G401 (cell line): Measurements from ENCODE around the gene C16orf96. TPM values are rescaled to one million over a fixed set of nuclear protein-coding genes. Genes with fewer than 3 reads are reported as not detected.

Experiments
- total RNA-seq: library from RNA; depleted of rRNA; stranded (reverse); fragments of >200 nt; shearing (Covaris generic); gene quantifications from 2 replicates; pipeline ENCODE4 v1.2.3, GENCODE V29; 2014; rRNA removed

The C16orf96 gene
- total RNA-seq, 1 experiment from 2014 or later: 0.17 TPM

Other genes starting within 250 kb of the C16orf96 start
- 0.44 and 0.80 TPM in 2 replicates for gene GLIS2, start 240.3 kb upstream of the C16orf96 start, total RNA-seq
- 68.3 and 83.9 TPM in 2 replicates for gene PAM16, start 205.0 kb upstream of the C16orf96 start, total RNA-seq
- gene VASN, start 184.5 kb upstream of the C16orf96 start, total RNA-seq: 9.9 and 14.4 TPM in 2 replicates
- 34.2 and 39.5 TPM in 2 replicates for gene CORO7, start 139.7 kb upstream of the C16orf96 start, total RNA-seq
- gene DNAJA3, start 130.5 kb upstream of the C16orf96 start, total RNA-seq: 79.4 and 89.7 TPM in 2 replicates
- 166 and 212 TPM in 2 replicates for gene NMRAL1, start 81.7 kb upstream of the C16orf96 start, total RNA-seq
- gene HMOX2, start 79.9 kb upstream of the C16orf96 start, total RNA-seq: 94.3 and 99.9 TPM in 2 replicates
- gene CDIP1, start 17.6 kb upstream of the C16orf96 start, total RNA-seq: 12.4 and 17.2 TPM in 2 replicates
- 12.4 and 15.6 TPM in 2 replicates for gene UBALD1, start 58.5 kb downstream of the C16orf96 start, total RNA-seq
- gene MGRN1, start 68.5 kb downstream of the C16orf96 start, total RNA-seq: 13.3 and 21.4 TPM in 2 replicates
- 71.5 and 89.1 TPM in 2 replicates for gene NUDT16L1, start 137.2 kb downstream of the C16orf96 start, total RNA-seq
- gene ANKS3, start 177.9 kb downstream of the C16orf96 start, total RNA-seq: 12.8 and 18.0 TPM in 2 replicates
- not detected in 2 replicates for gene DNAAF8, start 178.2 kb downstream of the C16orf96 start, total RNA-seq
- 11.0 and 16.2 TPM in 2 replicates for gene ZNF500, start 210.8 kb downstream of the C16orf96 start, total RNA-seq
- not detected in 2 replicates for gene SEPTIN12, start 232.0 kb downstream of the C16orf96 start, total RNA-seq
- not detected in 2 replicates for gene SMIM22, start 239.0 kb downstream of the C16orf96 start, total RNA-seq
- 25.9 and 30.4 TPM in 2 replicates for gene ROGDI, start 246.3 kb downstream of the C16orf96 start, total RNA-seq